Stimulated activated naive CD4-positive, alpha-beta T cell treated with Interleukin-2 at 50 U/mL for 16 hours (primary cell): ENCODE measurements around the gene EMC10.
"Not testable (repeated sequence)": the region's sequence is repeated elsewhere in the genome, so short reads cannot be mapped to it uniquely, and the experiment has no call there.

ENCODE experiments used
- DNase-seq: peaks from one replicate; lab custom pipeline; 2025; lab: John Stamatoyannopoulos, UW

Gene EMC10

GRCh38 chr19:50515168-50515561 is 38.9 kb downstream of the EMC10 start:
- no peak for DNase-seq

GRCh38 chr19:50516456-50516855 is 40.1 kb downstream of the EMC10 start:
- DNase-seq: no peak

GRCh38 chr19:50516964-50517703 is 40.8 kb downstream of the EMC10 start:
- no peak for DNase-seq

GRCh38 chr19:50517704-50518075 is 41.4 kb downstream of the EMC10 start:
- no peak for DNase-seq

GRCh38 chr19:50518091-50519005 is 42.0 kb downstream of the EMC10 start:
- no peak for DNase-seq

- DNase-seq: no peak
Measured at GRCh38 chr19:50519006-50519575, 42.8 kb downstream of the EMC10 start.

- DNase-seq: no peak
Measured at GRCh38 chr19:50520822-50521465, 44.6 kb downstream of the EMC10 start.

- DNase-seq: no peak
Measured at GRCh38 chr19:50522881-50523280, 46.6 kb downstream of the EMC10 start.

GRCh38 chr19:50528052-50528451 is 51.7 kb downstream of the EMC10 start:
- DNase-seq: not testable (repeated sequence)

- DNase-seq: no peak
Measured at GRCh38 chr19:50531171-50531612, 54.9 kb downstream of the EMC10 start.

GRCh38 chr19:50532952-50533351 is 56.6 kb downstream of the EMC10 start:
- DNase-seq: no peak

GRCh38 chr19:50534478-50534877 is 58.2 kb downstream of the EMC10 start:
- no peak for DNase-seq

- DNase-seq: no peak
Measured at GRCh38 chr19:50535672-50536187, 59.4 kb downstream of the EMC10 start.

- DNase-seq: no peak
Measured at GRCh38 chr19:50536662-50537305, 60.5 kb downstream of the EMC10 start.

GRCh38 chr19:50537306-50537685 is 61.0 kb downstream of the EMC10 start:
- no peak for DNase-seq

- peak; percentile 20 for DNase-seq
Measured at GRCh38 chr19:50537769-50538230, 61.5 kb downstream of the EMC10 start.
